Panc1 (cell line): ENCODE data around the gene IDE.

ENCODE experiments used
- SIN3A ChIP-seq: IDR thresholded peaks from 2 replicates; pipeline ENCODE4 v1.6.1; 2012; ENCODE audit warnings: low read depth, mild to moderate bottlenecking, low read length, moderate library complexity, borderline replicate concordance; ENCODE audit not compliant: insufficient read depth
- TF ChIP-seq, protein P1 (sequence below): fragments of 450-650 bp; IDR thresholded peaks from 2 replicates; pipeline ENCODE4 v1.5.1; 2017; ENCODE audit warnings: mild to moderate bottlenecking

DNA sequence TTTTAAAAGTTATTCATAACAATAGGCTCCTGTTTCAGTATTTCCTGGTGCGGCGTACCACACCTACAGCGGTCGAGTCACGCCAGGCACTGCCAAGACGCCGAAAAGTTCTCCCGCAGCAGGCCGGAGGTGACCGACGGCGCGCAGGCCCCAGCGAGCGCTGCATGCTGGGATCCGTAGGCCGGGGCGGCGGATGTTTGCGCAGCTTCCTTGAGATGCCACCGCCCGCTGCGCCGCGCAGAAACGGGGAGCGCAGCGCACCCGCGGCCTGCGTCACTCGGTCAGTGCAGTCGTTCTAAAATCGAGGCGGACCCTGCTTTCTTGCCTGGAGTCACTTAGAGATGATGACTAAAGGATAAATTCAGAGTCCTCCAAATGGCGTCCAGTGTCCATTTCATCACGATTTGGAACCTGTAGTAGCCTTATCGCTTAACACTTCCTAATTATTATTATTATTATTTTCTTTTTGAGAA, 17.7 kb upstream of the IDE start:
- TF ChIP-seq SIN3A: peak; percentile 77
- TF ChIP-seq, protein P1, sequence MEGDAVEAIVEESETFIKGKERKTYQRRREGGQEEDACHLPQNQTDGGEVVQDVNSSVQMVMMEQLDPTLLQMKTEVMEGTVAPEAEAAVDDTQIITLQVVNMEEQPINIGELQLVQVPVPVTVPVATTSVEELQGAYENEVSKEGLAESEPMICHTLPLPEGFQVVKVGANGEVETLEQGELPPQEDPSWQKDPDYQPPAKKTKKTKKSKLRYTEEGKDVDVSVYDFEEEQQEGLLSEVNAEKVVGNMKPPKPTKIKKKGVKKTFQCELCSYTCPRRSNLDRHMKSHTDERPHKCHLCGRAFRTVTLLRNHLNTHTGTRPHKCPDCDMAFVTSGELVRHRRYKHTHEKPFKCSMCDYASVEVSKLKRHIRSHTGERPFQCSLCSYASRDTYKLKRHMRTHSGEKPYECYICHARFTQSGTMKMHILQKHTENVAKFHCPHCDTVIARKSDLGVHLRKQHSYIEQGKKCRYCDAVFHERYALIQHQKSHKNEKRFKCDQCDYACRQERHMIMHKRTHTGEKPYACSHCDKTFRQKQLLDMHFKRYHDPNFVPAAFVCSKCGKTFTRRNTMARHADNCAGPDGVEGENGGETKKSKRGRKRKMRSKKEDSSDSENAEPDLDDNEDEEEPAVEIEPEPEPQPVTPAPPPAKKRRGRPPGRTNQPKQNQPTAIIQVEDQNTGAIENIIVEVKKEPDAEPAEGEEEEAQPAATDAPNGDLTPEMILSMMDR: no peak
